Loucy (cell line): Measurements from ENCODE around the gene RNASEL.

Source experiments
- CTCF ChIP-seq: fragments of 200-600 bp; sonication (generic); conservative IDR thresholded peaks from 2 replicates; pipeline ENCODE4 v1.5.1; 2014; ENCODE audit warnings: mild to moderate bottlenecking, antibody characterized with exemption, low read length
- EZH2phosphoT487 ChIP-seq: fragments of 200-600 bp; IDR thresholded peaks from 2 replicates; pipeline ENCODE4 v1.6.1; 2018; ENCODE audit warnings: antibody characterized with exemption, mild to moderate bottlenecking, moderate library complexity, borderline replicate concordance

- no peak for TF ChIP-seq CTCF
- TF ChIP-seq EZH2phosphoT487, result no peak
Observed at GRCh38 chr1:182611787-182612186, 22.7 kb upstream of the RNASEL start.
